ENCODE results near the gene HGS. TPM values are rescaled to one million over a fixed set of nuclear protein-coding genes. Genes with fewer than 3 reads are reported as not detected.

Gene HGS
- total and polyA plus RNA-seq, 2 of the 13 experiments (the other 11 are each of a cell fraction or from before 2014, with no cell fraction given), result 73.3 to 78.1 TPM

DNA sequence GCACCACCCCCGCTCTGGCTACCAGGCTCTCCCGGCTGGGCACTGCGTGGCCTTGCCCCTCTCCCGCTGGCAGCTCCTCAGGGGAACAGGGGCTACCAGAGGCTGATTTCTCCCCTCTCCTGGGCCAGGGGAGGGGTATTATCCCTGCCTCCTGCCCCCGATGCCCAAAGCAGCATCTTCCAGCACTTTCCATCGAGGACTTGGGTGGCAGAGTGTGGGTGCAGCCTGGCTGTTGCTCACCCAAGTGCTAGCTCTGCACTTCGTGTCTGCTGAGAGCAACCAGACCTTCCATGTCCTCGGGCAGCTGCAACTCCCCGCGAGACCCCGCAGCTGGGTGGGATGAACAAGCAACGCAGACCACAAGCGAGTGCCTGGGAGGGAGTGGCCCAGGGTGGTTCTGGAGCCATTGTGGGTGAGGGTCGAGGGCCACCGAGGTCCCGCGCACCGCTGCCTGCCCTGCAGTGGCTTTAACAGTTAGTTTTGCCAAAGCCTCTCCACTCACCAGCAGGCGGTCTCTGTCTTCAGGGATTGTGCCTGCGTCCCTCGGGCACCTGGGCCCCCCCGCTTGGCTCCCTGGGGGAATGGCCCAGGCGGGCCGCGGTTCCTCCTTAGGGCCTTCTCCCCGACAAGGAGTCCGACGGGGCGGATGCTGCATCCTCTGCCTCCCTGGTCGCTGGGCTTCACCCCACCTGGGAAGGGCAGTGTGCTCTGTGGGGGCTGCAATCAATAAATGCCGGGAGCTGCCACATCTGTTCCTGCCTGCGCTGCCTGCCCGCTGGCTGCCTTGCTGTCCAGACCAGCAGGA lies 36.7 kb downstream of the HGS start (continued):
- TF ChIP-seq HNF1A (IDR thresholded peaks at IDR 0.05; ENCODE audit: low read depth) (no peak), HNF1A (CRISPR knock-in tag; IDR thresholded peaks at IDR 0.05; ENCODE audit: borderline replicate concordance) (no peak), MAF1 (CRISPR knock-in tag; IDR thresholded peaks at IDR 0.05; ENCODE audit: borderline replicate concordance) (no peak), TFDP1 (CRISPR knock-in tag; IDR thresholded peaks at IDR 0.05; ENCODE audit: borderline replicate concordance) (no peak), JUN (CRISPR knock-in tag; IDR thresholded peaks at IDR 0.05) (no peak), AGO1 (IDR thresholded peaks at IDR 0.05; ENCODE audit: low read depth, low read length, poor library complexity, severe bottlenecking) (peak; percentile 41), ZNF124 (CRISPR knock-in tag; IDR thresholded peaks at IDR 0.05) (no peak), TEAD3 (CRISPR knock-in tag; optimal IDR thresholded peaks at IDR 0.05; ENCODE audit: borderline replicate concordance) (no peak), STAG1 (CRISPR knock-in tag; IDR thresholded peaks at IDR 0.05) (no peak), NFKBIZ (CRISPR knock-in tag; IDR thresholded peaks at IDR 0.05) (no peak), ZNF343 (CRISPR knock-in tag; IDR thresholded peaks at IDR 0.05) (no peak), ZNF614 (CRISPR knock-in tag; IDR thresholded peaks at IDR 0.05; ENCODE audit: borderline replicate concordance) (no peak), TAF15 (IDR thresholded peaks at IDR 0.05; ENCODE audit: low read depth, low read length, poor library complexity, severe bottlenecking) (peak; percentile 42), SIX4 (CRISPR knock-in tag; IDR thresholded peaks at IDR 0.05) (no peak), ZNF484 (CRISPR knock-in tag; IDR thresholded peaks at IDR 0.05; ENCODE audit: borderline replicate concordance, low read depth) (no peak)
- TF ChIP-seq, protein P1, sequence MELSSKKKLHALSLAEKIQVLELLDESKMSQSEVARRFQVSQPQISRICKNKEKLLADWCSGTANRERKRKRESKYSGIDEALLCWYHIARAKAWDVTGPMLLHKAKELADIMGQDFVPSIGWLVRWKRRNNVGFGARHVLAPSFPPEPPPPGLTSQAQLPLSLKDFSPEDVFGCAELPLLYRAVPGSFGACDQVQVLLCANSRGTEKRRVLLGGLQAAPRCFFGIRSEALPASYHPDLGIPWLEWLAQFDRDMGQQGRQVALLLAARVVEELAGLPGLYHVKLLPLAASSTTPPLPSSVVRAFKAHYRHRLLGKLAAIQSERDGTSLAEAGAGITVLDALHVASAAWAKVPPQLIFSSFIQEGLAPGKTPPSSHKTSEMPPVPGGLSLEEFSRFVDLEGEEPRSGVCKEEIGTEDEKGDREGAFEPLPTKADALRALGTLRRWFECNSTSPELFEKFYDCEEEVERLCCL (CRISPR knock-in tag; IDR thresholded peaks at IDR 0.05; ENCODE audit: borderline replicate concordance), result no peak
- TF ChIP-seq, protein P2, sequence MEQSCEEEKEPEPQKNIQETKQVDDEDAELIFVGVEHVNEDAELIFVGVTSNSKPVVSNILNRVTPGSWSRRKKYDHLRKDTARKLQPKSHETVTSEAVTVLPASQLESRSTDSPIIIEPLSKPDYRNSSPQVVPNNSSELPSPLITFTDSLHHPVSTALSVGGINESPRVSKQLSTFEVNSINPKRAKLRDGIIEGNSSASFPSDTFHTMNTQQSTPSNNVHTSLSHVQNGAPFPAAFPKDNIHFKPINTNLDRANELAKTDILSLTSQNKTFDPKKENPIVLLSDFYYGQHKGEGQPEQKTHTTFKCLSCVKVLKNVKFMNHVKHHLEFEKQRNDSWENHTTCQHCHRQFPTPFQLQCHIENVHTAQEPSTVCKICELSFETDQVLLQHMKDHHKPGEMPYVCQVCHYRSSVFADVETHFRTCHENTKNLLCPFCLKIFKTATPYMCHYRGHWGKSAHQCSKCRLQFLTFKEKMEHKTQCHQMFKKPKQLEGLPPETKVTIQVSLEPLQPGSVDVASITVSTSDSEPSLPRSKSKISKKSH (CRISPR knock-in tag; IDR thresholded peaks at IDR 0.05; ENCODE audit: borderline replicate concordance), result 0 out of 2 replicates have a peak, but pooled peaks have one; percentile 5
- TF ChIP-seq, protein P3, sequence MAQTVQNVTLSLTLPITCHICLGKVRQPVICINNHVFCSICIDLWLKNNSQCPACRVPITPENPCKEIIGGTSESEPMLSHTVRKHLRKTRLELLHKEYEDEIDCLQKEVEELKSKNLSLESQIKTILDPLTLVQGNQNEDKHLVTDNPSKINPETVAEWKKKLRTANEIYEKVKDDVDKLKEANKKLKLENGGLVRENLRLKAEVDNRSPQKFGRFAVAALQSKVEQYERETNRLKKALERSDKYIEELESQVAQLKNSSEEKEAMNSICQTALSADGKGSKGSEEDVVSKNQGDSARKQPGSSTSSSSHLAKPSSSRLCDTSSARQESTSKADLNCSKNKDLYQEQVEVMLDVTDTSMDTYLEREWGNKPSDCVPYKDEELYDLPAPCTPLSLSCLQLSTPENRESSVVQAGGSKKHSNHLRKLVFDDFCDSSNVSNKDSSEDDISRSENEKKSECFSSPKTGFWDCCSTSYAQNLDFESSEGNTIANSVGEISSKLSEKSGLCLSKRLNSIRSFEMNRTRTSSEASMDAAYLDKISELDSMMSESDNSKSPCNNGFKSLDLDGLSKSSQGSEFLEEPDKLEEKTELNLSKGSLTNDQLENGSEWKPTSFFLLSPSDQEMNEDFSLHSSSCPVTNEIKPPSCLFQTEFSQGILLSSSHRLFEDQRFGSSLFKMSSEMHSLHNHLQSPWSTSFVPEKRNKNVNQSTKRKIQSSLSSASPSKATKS (CRISPR knock-in tag; IDR thresholded peaks at IDR 0.05), result no peak
